GM13977 (cell line): ENCODE results near the gene KCNJ6.
"Not testable (repeated sequence)": the region's sequence is repeated elsewhere in the genome, so short reads cannot be mapped to it uniquely, and the experiment has no call there.

ENCODE experiments used
- DNase-seq: peaks from one replicate; pipeline ENCODE4 v3.0.0; 2012; ENCODE audit warnings: low spot score
- in situ Hi-C: fragments of 300-500 bp; cut with MboI; formaldehyde crosslinking; loops from one replicate; pipeline ENCODE4 v1.12.0; 2022; ENCODE audit warnings: low sequenced_read_pairs, low pct_unique_long_range_greater_than_20kb, mixed read lengths, inconsistent platforms; ENCODE audit not compliant: unreplicated experiment
- TF ChIP-seq, protein P1 (sequence below): IDR thresholded peaks from 2 replicates; pipeline ENCODE4 v1.5.1; 2012; ENCODE audit warnings: mild to moderate bottlenecking, control low read depth; ENCODE audit not compliant: insufficient read depth; ENCODE audit errors: extremely low read depth, missing control alignments

The KCNJ6 gene

GRCh38 chr21:37927711-37928110 lies 11.5 kb upstream of the KCNJ6 start:
- no peak for DNase-seq
- TF ChIP-seq, protein P1, sequence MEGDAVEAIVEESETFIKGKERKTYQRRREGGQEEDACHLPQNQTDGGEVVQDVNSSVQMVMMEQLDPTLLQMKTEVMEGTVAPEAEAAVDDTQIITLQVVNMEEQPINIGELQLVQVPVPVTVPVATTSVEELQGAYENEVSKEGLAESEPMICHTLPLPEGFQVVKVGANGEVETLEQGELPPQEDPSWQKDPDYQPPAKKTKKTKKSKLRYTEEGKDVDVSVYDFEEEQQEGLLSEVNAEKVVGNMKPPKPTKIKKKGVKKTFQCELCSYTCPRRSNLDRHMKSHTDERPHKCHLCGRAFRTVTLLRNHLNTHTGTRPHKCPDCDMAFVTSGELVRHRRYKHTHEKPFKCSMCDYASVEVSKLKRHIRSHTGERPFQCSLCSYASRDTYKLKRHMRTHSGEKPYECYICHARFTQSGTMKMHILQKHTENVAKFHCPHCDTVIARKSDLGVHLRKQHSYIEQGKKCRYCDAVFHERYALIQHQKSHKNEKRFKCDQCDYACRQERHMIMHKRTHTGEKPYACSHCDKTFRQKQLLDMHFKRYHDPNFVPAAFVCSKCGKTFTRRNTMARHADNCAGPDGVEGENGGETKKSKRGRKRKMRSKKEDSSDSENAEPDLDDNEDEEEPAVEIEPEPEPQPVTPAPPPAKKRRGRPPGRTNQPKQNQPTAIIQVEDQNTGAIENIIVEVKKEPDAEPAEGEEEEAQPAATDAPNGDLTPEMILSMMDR = no peak
- in situ Hi-C loops = no loop called here

DNA sequence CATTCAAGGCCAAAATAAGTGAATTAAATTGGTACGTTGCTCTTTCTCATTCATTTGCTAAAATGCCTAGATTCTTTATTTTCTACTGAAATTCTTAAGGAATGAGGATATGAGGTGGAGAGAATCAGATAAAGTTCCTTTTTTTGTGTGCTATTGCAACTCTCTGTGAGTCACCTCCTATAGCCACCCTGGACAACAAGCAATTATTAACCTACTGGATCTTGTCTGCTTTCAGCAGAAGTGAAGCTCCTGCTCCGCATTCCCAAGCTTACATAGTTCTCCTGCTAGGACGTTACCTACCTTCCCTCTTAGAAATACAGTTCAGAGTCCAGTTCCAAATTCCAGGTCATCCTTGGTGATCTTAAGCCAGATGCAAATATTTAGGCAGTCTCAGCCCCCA lies 4.8 kb upstream of the KCNJ6 start:
- no peak for DNase-seq
- TF ChIP-seq, protein P1 = no peak
- in situ Hi-C loops = no loop called here

GRCh38 chr21:37920302-37920701 lies 4.0 kb upstream of the KCNJ6 start:
- DNase-seq, in situ Hi-C loops: not testable (repeated sequence)

DNA sequence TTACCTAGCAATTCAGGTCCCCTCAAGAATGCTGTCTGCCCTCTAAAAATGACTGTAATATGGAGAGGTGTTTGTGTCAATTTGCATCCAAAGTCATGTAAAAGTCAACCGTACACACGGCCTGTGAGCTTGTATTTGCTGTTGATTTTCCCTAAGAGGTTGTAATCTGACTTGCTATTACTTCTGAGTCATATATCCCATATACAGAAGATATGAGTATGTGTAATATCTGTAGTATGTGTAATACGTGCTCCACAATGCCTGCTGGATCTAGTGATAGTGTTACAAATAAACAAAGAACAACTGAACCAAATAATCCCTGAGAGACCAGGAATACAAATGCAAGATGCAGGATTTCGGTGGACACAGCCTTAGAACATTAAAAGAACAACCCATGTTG lies 1.4 kb upstream of the KCNJ6 start:
- no peak for DNase-seq
- TF ChIP-seq, protein P1 = no peak
- in situ Hi-C loops = no loop called here

- DNase-seq = no peak
- TF ChIP-seq, protein P1 = no peak
- in situ Hi-C loops = no loop called here
Measured at GRCh38 chr21:37915941-37916309, 332 bp downstream of the KCNJ6 start.

- DNase-seq = no peak
- in situ Hi-C loops = no loop called here
- TF ChIP-seq, protein P1 = no peak
Measured at GRCh38 chr21:37915497-37915911, 753 bp downstream of the KCNJ6 start.

- in situ Hi-C loops = no loop called here
- TF ChIP-seq, protein P1 = no peak
- DNase-seq = no peak
Measured at GRCh38 chr21:37912616-37913015, 3.6 kb downstream of the KCNJ6 start.
